Nephron progenitor cell (in vitro differentiated cells): ENCODE results near the gene GSTT2B.

Experiments
- DNase-seq: peaks from one replicate; pipeline ENCODE4 v3.0.0; 2021
- H3K27ac Mint-ChIP-seq: 2 replicates; pipeline ENCODE4 v1.8.0; 2021; ENCODE audit warnings: mild to moderate bottlenecking, moderate library complexity, mixed read lengths
- H3K27me3 Mint-ChIP-seq: 2 replicates; pipeline ENCODE4 v1.8.0; 2021; ENCODE audit warnings: mild to moderate bottlenecking, low read depth, mixed read lengths; ENCODE audit not compliant: poor library complexity
- H3K36me3 Mint-ChIP-seq: 2 replicates; pipeline ENCODE4 v1.8.0; 2021; ENCODE audit warnings: low read depth, mixed read lengths
- H3K4me1 Mint-ChIP-seq: 2 replicates; pipeline ENCODE4 v1.8.0; 2021; ENCODE audit warnings: mixed read lengths
- H3K4me3 Mint-ChIP-seq: 2 replicates; pipeline ENCODE4 v1.8.0; 2021; ENCODE audit warnings: mild to moderate bottlenecking, moderate library complexity, mixed read lengths
- H3K9me3 Mint-ChIP-seq: 2 replicates; pipeline ENCODE4 v1.8.0; 2021; ENCODE audit warnings: mild to moderate bottlenecking, moderate library complexity, mixed read lengths
- TF ChIP-seq, protein P1 (sequence below): fragments of 200-600 bp; sonication (generic); IDR thresholded peaks from 2 replicates; pipeline ENCODE4 v1.5.0; 2021; ENCODE audit warnings: antibody characterized with exemption

The GSTT2B gene

DNA sequence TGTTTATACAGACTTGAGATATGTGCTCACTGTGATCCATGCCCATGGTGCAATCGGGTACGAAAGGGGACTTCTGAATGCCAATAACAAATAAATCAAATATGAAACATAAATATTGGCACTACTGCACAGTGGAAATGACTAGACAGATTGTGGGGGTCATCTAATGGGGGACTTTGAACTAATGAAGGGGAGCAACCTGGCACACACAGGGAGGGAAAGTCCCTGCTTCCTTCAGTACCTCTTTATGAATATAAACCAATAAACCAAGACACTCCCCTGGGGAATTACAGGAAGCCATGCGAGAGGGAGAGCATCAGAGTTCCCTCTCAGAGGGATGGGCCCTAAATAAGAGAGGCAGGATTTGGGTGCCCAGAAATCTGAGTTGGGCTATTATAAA lies 45.7 kb downstream of the GSTT2B start:
- H3K4me3 Mint-ChIP-seq: no peak overlapping the region
- H3K36me3 Mint-ChIP-seq: peaks cover 53% of the 10 kb centered on the region
- H3K9me3 Mint-ChIP-seq: peaks cover 8% of the 10 kb centered on the region
- DNase-seq: no peak
- peaks cover 34% of the 10 kb centered on the region for H3K4me1 Mint-ChIP-seq
- peaks cover 4% of the 10 kb centered on the region for H3K27me3 Mint-ChIP-seq
- H3K27ac Mint-ChIP-seq: peak overlapping the region; percentile 62
- TF ChIP-seq, protein P1, sequence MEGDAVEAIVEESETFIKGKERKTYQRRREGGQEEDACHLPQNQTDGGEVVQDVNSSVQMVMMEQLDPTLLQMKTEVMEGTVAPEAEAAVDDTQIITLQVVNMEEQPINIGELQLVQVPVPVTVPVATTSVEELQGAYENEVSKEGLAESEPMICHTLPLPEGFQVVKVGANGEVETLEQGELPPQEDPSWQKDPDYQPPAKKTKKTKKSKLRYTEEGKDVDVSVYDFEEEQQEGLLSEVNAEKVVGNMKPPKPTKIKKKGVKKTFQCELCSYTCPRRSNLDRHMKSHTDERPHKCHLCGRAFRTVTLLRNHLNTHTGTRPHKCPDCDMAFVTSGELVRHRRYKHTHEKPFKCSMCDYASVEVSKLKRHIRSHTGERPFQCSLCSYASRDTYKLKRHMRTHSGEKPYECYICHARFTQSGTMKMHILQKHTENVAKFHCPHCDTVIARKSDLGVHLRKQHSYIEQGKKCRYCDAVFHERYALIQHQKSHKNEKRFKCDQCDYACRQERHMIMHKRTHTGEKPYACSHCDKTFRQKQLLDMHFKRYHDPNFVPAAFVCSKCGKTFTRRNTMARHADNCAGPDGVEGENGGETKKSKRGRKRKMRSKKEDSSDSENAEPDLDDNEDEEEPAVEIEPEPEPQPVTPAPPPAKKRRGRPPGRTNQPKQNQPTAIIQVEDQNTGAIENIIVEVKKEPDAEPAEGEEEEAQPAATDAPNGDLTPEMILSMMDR: no peak

DNA sequence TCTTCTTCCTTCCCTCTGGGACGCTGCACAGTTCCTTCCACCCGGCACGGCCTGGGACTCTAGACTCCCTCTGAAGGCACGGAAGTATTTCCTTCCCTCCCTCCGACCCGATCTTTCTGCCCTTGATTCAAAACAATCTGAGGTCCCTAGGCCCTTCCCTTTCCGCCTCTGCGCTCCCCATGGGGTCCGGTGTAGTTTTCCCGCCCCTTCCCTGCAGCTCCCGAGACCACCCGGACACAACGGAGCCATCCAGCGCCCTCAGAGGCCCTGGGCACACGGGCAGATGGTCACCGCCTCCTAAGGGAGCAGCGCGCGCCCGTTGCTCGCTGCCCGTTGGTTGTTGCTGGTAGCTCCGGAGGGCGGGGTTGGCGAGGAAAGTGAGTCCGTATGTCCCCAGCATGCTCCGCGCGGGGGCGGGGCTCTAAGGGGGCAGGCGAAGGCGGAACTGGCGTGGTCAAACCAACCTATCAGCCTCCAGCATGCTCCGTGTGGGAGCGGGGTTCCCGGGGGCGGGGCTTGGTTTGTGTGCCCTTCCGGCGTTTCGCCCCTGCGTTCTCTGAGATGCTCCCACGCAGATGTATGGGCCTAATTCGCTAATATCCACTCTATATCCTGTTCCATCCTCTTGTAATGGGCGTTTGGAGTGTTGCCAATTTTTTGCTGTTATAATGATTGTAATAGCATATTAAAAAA lies 47.2 kb downstream of the GSTT2B start:
- Mint-ChIP-seq H3K4me3 (peak overlapping the region; percentile 88), H3K4me1 (peaks cover 35% of the 10 kb centered on the region)

DNA sequence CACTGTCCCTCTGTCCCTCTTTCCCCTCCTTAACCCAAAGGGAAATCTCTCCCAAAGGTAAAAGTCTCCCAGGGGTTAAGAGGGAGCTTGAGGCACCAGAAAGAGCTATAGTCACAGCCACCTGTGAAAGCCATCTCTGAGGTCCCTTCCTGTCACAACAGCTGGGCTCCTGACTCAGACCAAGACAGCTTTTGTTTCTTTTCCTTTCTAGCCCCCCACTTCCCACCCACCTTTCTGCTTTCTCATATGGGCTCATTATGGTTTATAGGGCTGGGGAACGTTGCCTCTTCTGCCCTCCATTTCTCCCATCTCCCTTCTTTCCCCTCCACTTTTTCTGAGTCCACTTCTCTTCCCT lies 47.7 kb downstream of the GSTT2B start:
- Mint-ChIP-seq H3K4me1 (peaks cover 39% of the 10 kb centered on the region), H3K27ac (peak overlapping the region; percentile 96), H3K36me3 (peaks cover 49% of the 10 kb centered on the region), H3K4me3 (peak overlapping the region; percentile 88), H3K27me3 (no peaks in the 10 kb centered on the region), H3K9me3 (peaks cover 8% of the 10 kb centered on the region)
- TF ChIP-seq, protein P1: no peak
- no peak for DNase-seq

More for the DNA sequence above, 47.2 kb downstream of the GSTT2B start:
- Mint-ChIP-seq H3K27ac (peak overlapping the region; percentile 96), H3K27me3 (no peaks in the 10 kb centered on the region), H3K36me3 (peaks cover 50% of the 10 kb centered on the region), H3K9me3 (peaks cover 8% of the 10 kb centered on the region)
- TF ChIP-seq, protein P1: no peak
- peak; percentile 99 for DNase-seq

DNA sequence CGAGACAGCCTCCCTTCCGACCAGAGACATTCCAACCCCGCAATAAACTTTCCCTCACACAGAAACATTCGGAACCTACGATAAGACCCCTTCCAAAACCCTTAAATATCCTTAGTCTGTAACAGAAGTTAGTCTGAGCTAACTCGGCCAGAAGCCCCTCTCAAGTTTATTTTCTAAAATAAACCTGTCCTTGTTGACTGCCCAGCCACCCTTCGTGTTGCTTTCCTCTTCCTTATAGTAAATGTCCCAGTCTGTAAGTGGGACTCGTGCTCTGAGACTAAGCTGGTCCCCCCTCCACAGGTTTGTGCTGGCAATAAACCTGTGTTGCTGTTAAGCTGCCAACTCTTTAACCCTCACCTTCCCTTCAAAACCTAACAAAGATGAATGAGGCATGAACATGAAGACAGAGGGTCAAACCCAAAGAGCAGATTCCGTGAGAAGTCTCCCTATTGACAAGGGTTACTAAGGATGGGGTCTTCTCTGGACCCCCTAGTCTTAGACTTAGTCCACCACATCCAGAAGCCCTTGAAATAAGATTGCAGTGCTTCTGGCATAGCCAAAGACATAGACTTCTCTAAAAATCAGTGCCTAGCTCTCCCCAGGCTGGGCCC lies 48.6 kb downstream of the GSTT2B start:
- Mint-ChIP-seq H3K4me3 (peak overlapping the region; percentile 56), H3K27me3 (no peaks in the 10 kb centered on the region), H3K4me1 (peaks cover 39% of the 10 kb centered on the region), H3K27ac (peak overlapping the region; percentile 62), H3K36me3 (peaks cover 42% of the 10 kb centered on the region), H3K9me3 (peaks cover 8% of the 10 kb centered on the region)
- no peak for DNase-seq
- TF ChIP-seq, protein P1: no peak

DNA sequence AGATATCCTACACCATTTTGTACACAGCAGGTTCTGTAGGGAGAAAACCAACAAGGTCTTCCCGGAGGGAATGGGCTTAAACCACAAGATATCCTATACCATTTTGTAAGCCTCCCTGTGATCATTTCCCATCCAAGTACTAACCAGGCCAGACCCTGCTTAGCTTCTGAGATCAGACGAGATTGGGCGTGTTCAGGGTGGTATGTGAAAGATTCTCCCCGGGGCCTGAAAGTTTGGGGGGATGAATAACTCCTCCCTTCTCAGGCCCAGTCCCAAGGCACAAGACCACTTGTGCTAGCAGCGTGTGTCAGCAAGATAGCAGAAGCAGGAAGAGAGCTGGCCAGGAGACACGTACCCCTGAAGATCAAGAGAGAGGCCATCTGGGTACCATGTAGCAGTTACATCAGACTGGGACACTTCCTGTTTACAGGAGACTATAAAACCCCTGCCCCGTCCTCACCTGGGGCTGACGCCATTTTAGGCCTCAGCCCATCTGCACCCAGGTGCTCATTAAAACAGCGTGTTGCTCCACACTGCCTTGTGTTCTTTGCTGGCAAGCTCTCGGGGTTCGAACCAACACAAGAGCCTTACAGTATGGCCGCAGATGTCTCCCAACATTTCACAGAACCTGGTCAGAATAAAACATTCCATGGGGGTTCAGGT lies 49.5 kb downstream of the GSTT2B start:
- Mint-ChIP-seq H3K4me1 (peaks cover 43% of the 10 kb centered on the region), H3K36me3 (peaks cover 39% of the 10 kb centered on the region), H3K27me3 (no peaks in the 10 kb centered on the region), H3K9me3 (peaks cover 8% of the 10 kb centered on the region), H3K4me3 (peak overlapping the region; percentile 58), H3K27ac (no peak overlapping the region)
- TF ChIP-seq, protein P1: no peak
- no peak for DNase-seq
